ENCODE results near the gene AIFM3.

DNA sequence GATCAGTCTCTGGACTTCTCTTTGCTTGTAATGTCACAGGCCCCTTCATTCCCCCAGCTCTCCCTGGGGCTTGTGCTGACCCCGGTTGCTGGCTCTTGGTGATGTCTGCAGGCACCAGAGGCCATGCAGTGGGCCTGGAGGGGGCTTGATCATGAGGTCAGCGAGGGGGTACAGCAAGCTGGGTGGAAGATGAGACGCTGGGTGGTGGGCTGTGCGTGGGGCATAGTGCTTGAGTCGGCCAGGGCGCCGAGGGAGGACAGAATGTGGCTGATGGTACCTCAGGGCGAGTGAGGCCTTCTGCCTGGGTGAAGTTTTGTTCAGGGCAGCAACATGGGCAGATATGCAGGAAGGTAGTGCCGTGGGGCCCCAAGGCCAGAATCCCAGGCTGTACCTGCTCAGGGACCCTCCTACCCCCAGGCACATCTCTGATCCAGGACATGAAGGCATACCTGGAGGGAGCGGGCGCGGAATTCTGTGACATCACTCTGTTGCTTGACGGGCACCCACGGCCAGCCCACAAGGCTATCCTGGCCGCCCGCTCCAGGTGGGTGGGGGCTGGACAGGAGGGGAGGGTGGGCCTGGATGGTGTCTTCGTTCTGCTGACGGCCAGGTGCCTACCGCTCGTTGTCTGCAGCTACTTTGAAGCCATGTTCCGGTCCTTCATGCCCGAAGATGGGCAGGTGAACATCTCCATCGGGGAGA is 28.4 kb downstream of the AIFM3 start:
- TF ChIP-seq ETV6 (CRISPR knock-in tag; IDR thresholded peaks at IDR 0.05) = no peak
- TF ChIP-seq, protein P1, sequence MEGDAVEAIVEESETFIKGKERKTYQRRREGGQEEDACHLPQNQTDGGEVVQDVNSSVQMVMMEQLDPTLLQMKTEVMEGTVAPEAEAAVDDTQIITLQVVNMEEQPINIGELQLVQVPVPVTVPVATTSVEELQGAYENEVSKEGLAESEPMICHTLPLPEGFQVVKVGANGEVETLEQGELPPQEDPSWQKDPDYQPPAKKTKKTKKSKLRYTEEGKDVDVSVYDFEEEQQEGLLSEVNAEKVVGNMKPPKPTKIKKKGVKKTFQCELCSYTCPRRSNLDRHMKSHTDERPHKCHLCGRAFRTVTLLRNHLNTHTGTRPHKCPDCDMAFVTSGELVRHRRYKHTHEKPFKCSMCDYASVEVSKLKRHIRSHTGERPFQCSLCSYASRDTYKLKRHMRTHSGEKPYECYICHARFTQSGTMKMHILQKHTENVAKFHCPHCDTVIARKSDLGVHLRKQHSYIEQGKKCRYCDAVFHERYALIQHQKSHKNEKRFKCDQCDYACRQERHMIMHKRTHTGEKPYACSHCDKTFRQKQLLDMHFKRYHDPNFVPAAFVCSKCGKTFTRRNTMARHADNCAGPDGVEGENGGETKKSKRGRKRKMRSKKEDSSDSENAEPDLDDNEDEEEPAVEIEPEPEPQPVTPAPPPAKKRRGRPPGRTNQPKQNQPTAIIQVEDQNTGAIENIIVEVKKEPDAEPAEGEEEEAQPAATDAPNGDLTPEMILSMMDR (IDR thresholded peaks at IDR 0.05) = no peak
- TF ChIP-seq SP1 (CRISPR knock-in tag; conservative IDR thresholded peaks at IDR 0.05) = no peak
- no peak for TF ChIP-seq ZNF671 (CRISPR knock-in tag; IDR thresholded peaks at IDR 0.05)
- no peak for TF ChIP-seq NR2C2 (CRISPR knock-in tag; IDR thresholded peaks at IDR 0.05)
- TF ChIP-seq, protein P2, sequence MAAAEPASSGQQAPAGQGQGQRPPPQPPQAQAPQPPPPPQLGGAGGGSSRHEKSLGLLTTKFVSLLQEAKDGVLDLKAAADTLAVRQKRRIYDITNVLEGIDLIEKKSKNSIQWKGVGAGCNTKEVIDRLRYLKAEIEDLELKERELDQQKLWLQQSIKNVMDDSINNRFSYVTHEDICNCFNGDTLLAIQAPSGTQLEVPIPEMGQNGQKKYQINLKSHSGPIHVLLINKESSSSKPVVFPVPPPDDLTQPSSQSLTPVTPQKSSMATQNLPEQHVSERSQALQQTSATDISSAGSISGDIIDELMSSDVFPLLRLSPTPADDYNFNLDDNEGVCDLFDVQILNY (CRISPR knock-in tag; IDR thresholded peaks at IDR 0.05) = no peak
- no peak for TF ChIP-seq MYBL2 (CRISPR knock-in tag; IDR thresholded peaks at IDR 0.05)
- no peak for TF ChIP-seq JAZF1 (CRISPR knock-in tag; IDR thresholded peaks at IDR 0.05)
- TF ChIP-seq, protein P3, sequence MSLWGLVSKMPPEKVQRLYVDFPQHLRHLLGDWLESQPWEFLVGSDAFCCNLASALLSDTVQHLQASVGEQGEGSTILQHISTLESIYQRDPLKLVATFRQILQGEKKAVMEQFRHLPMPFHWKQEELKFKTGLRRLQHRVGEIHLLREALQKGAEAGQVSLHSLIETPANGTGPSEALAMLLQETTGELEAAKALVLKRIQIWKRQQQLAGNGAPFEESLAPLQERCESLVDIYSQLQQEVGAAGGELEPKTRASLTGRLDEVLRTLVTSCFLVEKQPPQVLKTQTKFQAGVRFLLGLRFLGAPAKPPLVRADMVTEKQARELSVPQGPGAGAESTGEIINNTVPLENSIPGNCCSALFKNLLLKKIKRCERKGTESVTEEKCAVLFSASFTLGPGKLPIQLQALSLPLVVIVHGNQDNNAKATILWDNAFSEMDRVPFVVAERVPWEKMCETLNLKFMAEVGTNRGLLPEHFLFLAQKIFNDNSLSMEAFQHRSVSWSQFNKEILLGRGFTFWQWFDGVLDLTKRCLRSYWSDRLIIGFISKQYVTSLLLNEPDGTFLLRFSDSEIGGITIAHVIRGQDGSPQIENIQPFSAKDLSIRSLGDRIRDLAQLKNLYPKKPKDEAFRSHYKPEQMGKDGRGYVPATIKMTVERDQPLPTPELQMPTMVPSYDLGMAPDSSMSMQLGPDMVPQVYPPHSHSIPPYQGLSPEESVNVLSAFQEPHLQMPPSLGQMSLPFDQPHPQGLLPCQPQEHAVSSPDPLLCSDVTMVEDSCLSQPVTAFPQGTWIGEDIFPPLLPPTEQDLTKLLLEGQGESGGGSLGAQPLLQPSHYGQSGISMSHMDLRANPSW (CRISPR knock-in tag; conservative IDR thresholded peaks at IDR 0.05; ENCODE audit: low read depth) = no peak
- TF ChIP-seq, protein P4, sequence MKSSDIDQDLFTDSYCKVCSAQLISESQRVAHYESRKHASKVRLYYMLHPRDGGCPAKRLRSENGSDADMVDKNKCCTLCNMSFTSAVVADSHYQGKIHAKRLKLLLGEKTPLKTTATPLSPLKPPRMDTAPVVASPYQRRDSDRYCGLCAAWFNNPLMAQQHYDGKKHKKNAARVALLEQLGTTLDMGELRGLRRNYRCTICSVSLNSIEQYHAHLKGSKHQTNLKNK (CRISPR knock-in tag; IDR thresholded peaks at IDR 0.05) = no peak

Data from WTC11 (cell line).